GM21576 (cell line): ENCODE data around the gene MRC2.

Source experiments
- ATAC-seq: cut with Tn5 transposase; IDR thresholded peaks from one replicate; pipeline ENCODE4 v1.9.1; 2021; ENCODE audit warnings: mild to moderate bottlenecking, moderate library complexity; ENCODE audit not compliant: unreplicated experiment

Gene MRC2

DNA sequence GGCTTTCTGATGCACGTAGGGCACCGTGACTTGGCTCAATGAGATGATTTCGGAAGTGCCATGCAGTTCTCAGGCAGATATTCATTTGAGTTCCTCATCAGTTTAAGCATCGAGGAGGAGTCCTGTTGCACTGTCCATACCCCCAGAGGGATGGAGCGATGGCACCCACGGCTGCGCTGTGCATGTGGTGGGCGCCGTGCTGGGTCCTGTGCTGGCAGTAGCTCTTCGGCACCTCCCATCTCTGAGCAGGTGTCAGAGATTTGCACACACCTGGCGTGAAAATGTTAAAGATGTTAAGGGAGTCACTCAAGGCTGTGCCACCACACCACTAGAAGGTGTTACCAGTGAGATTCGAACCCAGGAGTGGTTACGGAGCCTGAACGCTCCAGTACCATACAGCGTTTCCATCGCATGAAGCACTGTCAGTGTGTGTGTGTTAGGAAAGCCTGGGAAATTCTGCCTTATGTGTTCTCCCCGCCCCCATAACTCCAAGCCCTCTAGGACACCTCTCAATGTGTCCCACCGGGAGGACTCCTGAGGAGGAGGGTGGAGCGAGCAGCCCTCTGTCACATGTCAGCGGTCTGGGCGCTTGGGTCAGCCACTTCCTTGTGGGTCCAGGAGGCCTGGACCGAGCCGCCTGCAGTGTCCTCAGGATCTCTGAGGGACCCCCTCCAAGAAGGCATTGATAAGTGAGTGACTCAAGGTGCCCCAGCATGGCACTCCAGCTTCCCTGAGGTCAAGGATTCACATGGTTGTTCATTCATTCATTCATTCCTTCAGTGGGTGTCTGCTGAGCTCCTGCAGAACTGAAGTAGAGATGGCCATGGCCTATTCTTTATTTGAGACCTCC lies 3.8 kb downstream of the MRC2 start:
- ATAC-seq: no peak

GRCh38 chr17:62631936-62632924 lies 4.8 kb downstream of the MRC2 start:
- no peak for ATAC-seq

DNA sequence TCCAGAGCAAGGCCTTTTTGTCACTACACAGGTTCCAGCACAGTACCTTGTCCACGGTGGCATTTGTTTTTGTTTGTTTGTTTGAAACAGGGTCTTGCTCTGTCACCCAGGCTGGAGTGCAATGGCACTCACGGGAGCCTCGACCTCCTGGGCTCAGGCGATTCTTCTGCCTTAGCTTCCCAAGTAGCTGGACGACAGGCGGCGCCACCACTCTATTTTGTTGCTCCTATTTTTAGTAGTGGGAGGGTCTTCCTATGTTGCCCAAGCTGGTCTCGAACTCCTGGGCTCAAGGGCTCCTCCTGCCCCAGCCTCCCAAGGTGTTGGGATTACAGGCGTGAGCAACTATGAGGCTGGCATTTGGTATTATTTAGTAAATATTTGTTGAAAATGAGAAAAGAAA lies 10.3 kb downstream of the MRC2 start:
- ATAC-seq: no peak

DNA sequence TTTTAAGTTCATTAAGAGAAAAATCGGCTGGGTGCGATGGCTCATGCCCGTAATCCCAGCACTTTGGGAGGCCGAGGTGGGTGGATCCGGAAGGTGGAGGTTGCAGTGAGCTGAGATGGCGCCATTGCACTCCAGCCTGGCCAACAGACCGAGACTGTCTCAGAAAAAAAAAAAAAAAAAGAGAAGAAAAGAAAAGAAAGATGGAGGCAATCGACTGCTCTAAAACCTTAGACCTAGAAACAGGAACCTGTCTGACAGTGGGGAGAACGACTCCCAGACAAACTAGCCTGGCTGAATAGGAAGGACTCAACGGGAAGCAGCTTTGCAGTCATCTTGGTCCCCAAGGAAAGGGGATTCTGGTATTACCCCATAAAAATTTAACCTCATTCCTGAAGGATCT lies 13.7 kb downstream of the MRC2 start:
- no peak for ATAC-seq

DNA sequence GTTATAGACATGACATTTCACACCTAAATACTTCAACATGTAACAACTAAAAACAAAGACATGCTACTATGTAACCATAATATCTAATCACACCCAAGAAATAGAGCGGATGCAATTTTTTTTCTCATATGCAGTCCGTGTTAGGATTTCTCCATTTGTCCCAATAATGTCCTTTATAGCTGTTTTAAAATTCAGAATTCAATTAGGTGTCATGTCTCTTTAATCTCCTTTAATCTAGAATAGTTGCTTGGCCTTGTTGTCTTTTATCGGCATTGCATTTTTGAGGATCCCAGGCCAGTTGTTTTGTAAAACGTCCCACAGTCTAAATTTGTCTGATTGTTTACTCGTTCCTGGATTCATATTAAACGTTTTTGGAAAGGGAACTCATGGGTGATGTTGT lies 14.5 kb downstream of the MRC2 start:
- ATAC-seq: no peak

- no peak for ATAC-seq
These were observed 16.0 kb downstream of the MRC2 start for GRCh38 chr17:62643496-62643895.

GRCh38 chr17:62644487-62645173 lies 17.2 kb downstream of the MRC2 start:
- ATAC-seq: no peak

DNA sequence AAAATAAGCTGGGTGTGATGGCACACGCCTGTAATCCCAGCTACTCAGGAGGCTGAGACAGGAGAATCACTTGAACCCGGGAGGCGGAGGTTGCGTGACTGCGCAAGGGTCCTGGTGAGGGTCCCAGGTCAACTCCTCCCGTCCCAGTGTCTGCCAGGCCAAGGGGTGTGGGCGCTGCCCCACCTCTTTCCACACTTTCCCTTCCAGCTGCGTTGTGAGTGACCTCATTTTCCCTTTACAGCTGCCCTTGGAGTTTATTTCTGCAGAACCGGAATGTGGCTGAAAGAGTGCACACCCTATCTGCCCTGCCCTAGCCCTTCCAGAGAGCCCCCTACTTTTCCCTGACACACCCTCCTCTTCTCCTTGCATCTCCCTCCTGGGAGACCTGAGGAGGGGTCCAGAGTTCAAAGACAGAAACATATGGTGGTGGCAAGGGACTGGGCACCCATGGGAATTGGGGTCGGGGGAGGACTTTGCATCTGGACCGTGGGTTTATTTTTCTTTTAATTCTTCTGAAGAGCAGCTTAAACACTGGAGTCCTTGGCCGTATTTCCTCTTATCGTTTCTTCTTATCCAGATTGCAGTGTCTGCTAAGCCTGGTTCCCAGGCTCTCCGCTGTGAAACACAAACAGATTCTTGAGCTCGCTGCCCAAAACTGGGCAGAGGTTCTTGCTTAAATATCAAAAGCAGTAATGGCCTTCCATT lies 20.9 kb downstream of the MRC2 start:
- ATAC-seq: no peak

DNA sequence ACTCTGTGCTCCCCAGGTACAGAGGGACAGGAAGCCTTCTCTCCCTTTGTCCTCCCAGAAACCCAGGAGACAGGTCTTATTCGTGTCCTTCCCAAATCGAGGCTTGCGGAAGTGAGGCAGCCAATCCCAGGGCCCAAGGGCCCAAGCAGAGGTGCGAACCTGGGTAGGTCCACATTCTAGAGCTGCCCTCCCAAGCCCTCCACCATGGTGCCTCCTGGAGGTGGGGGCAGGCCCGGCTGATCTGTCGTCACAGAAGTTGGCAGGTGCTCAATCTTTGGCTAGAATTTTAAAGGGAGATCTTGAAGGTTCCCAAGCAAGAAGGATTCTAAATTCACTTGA lies 21.5 kb downstream of the MRC2 start:
- ATAC-seq: no peak

- no peak for ATAC-seq
These were observed 22.1 kb downstream of the MRC2 start for GRCh38 chr17:62649570-62649969.

GRCh38 chr17:62650587-62650986 lies 23.1 kb downstream of the MRC2 start:
- ATAC-seq: no peak

GRCh38 chr17:62652251-62653001 lies 25.0 kb downstream of the MRC2 start:
- no peak for ATAC-seq

- ATAC-seq: peak; percentile 86
These were observed 25.7 kb downstream of the MRC2 start for GRCh38 chr17:62653002-62653825.

DNA sequence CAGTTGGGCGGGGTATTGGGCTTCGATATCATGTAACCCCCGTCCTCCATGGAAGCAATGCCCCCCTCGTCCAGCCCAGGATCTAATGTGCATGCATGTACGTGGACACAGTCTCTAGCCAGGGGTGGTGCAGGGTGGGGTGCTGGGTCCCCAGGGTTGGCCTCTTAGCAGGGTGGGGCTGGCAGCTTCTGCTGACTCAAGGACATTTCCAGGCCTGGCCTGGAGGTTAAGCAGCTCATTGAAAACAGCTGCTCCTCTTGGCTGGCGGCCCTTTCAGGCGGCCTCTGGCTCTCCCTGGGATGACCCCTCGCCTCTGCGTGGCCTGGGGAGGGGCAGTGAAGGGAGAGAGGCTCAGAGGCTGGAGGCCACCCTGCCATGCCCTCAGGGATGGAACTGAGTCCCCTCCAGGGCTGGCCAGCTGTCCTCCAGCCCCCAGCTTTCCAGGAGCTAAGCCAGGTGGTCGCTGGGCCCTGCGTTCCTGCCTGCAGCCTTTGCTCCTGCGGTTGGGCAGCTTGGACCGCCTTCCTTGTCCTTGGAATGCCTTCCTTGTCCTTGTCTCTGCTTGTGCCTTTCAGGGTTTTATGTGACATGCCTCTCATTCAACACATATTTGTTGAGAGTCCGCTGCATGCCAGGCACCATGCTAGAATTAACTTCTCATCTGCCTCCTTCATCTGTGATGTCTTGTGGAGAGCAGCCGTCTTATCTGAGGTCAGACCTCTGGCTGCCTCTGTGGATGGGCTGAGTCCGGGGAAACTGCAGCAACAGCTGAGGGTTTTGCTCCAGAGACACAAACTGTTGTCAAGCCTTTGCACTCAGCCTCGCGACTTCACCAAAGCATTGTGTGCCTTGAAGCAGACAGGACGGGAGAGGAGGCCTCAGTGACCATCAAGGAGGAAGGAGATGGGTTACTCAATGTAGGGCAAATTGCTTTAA lies 26.6 kb downstream of the MRC2 start:
- ATAC-seq: no peak

DNA sequence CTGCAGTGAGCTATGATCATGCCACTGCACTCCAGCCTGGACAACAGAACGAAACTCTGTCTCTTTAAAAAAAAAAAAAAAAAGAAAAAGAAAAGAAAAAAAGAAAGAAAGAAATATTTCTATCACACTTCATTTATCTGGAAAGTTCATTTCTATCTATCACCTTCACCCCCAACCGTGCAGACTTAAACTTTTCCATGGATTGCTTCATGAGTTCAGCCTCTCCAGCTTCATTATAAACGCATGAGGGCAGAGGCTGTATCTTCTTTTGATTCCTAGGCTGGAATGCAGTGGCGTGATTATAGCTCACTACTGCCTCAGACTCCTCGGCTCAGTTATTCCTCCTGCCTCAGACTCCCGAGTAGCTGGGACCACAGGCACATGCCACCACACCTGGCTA lies 28.2 kb downstream of the MRC2 start:
- no peak for ATAC-seq

- no peak for ATAC-seq
These were observed 29.0 kb downstream of the MRC2 start for GRCh38 chr17:62656446-62656845.

DNA sequence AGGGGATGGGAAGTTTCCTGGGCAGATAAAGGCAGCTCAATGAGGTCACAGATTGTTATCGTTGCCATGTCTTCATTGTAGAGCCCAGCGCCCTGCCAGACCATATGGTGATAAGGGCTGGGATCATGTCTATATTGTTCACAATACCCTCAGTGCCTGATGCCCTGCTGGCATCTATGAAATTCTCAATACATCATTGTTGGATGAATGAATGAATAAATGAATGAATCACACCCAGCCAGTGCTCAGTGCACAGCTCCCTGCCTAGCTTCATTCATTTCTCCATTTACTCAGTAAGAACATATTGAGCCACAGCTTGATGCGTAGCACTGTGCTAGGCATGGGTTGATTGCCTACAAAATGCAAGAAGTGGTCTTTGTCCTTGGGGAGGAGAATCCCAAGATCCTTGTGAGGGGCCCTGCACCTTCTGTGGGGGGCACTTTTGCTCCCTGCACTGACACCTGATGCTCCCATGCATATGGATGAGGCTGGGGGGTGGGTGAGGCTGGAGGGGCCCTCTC lies 29.7 kb downstream of the MRC2 start:
- ATAC-seq: no peak

DNA sequence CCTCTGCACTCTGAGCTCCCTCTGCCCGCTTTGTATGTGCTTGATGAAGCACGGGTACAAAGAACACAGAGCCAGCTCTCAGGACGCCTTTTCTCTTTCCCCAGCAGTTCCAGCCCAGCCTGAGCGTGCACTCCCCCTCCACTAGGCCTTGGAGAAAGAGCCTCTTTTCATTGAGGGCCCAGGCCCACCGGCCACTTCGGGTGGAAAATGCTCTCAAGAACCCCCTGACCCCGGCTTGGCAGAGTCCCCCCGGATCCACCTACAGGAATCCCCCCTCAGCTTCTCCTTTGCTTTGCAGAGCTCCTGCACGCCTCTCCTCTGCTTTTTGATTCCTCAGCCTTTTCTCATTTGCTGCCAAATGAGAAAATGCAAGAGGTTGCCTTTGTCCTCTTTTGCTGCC lies 30.2 kb downstream of the MRC2 start:
- ATAC-seq: no peak
